ENCODE results near the gene PCGF3.

GRCh38 chr4:743463-744211 lies 38.0 kb downstream of the PCGF3 start:
- no peak for TF ChIP-seq CTCF (IDR thresholded peaks at IDR 0.05)
- no peak for TF ChIP-seq POLR2A (IDR thresholded peaks at IDR 0.05)

Data from prostate gland (tissue), 2 donors.